Activated T-helper 1 cell treated with anti-CD3 and anti-CD28 coated beads, Interleukin-12 subunit alpha, Interleukin-12 subunit beta, Interleukin-2, Interleukin-4 antibody, amounts not matched to agents 30 ng/mL and 10 ng/mL and 1 ng/mL, durations not matched to agents 14 hours and 24 hours and 36 hours (primary cell): ENCODE results near the gene NMBR. TPM values are rescaled to one million over a fixed set of nuclear protein-coding genes. Genes with fewer than 3 reads are reported as not detected.
"Not testable (repeated sequence)": the region's sequence is repeated elsewhere in the genome, so short reads cannot be mapped to it uniquely, and the experiment has no call there.

Experiments used
- DNase-seq: peaks from one replicate; pipeline ENCODE4 v3.0.0; 2021; ENCODE audit warnings: low spot score
- H3K27ac Mint-ChIP-seq: one replicate; pipeline ENCODE4 v1.8.0; 2021; ENCODE audit warnings: mild to moderate bottlenecking, mixed read lengths
- H3K27me3 Mint-ChIP-seq: one replicate; pipeline ENCODE4 v1.8.0; 2022; ENCODE audit warnings: mild to moderate bottlenecking, moderate library complexity, mixed read lengths; ENCODE audit not compliant: insufficient read depth
- H3K36me3 Mint-ChIP-seq: one replicate; pipeline ENCODE4 v1.8.0; 2021; ENCODE audit warnings: low read depth, mixed read lengths
- H3K4me1 Mint-ChIP-seq: one replicate; pipeline ENCODE4 v1.8.0; 2021; ENCODE audit warnings: low read depth, mixed read lengths
- H3K4me3 Mint-ChIP-seq: one replicate; pipeline ENCODE4 v1.8.0; 2021; ENCODE audit warnings: mild to moderate bottlenecking, moderate library complexity, mixed read lengths
- H3K9me3 Mint-ChIP-seq: one replicate; pipeline ENCODE4 v1.8.0; 2021; ENCODE audit warnings: mixed read lengths
- intact Hi-C: fragments of 100-400 bp; cut with micrococcal nuclease; formaldehyde crosslinking; loops from one replicate; pipeline ENCODE4 v1.15.1; 2024
- total RNA-seq: library from RNA; stranded (reverse); gene quantifications from 2 replicates; pipeline ENCODE4 v1.2.3, GENCODE V29; 2022

The NMBR gene
- total RNA-seq, 1 donor from 2014 or later: not detected

GRCh38 chr6:142035890-142036289 is 111.0 kb downstream of the NMBR start:
- Mint-ChIP-seq H3K27ac (no peak overlapping the region), H3K4me3 (no peak overlapping the region), H3K9me3 (no peaks in the 10 kb centered on the region), H3K4me1 (no peaks in the 10 kb centered on the region), H3K27me3 (peaks cover 4% of the 10 kb centered on the region), H3K36me3 (no peaks in the 10 kb centered on the region)
- DNase-seq: no peak
- intact Hi-C loops: no loop called here

GRCh38 chr6:142031035-142031434 is 115.9 kb downstream of the NMBR start:
- peaks cover 3% of the 10 kb centered on the region for H3K27me3 Mint-ChIP-seq
- intact Hi-C loops: no loop called here
- H3K4me3 Mint-ChIP-seq: no peak overlapping the region
- H3K4me1 Mint-ChIP-seq: no peaks in the 10 kb centered on the region
- no peak overlapping the region for H3K27ac Mint-ChIP-seq
- DNase-seq: no peak
- no peaks in the 10 kb centered on the region for H3K36me3 Mint-ChIP-seq
- H3K9me3 Mint-ChIP-seq: peaks cover 9% of the 10 kb centered on the region

- Mint-ChIP-seq H3K9me3 (peaks cover 9% of the 10 kb centered on the region), H3K4me3 (peak overlapping the region; percentile 40), H3K27me3 (peaks cover 3% of the 10 kb centered on the region), H3K36me3 (no peaks in the 10 kb centered on the region), H3K4me1 (no peaks in the 10 kb centered on the region), H3K27ac (no peak overlapping the region)
- no peak for DNase-seq
- intact Hi-C loops: no loop called here
Measured at GRCh38 chr6:142030115-142030619, 116.8 kb downstream of the NMBR start.

GRCh38 chr6:142028527-142028926 is 118.4 kb downstream of the NMBR start:
- H3K27ac Mint-ChIP-seq: no peak overlapping the region
- intact Hi-C loops: no loop called here
- peaks cover 2% of the 10 kb centered on the region for H3K27me3 Mint-ChIP-seq
- DNase-seq: no peak
- H3K36me3 Mint-ChIP-seq: no peaks in the 10 kb centered on the region
- H3K4me1 Mint-ChIP-seq: no peaks in the 10 kb centered on the region
- H3K9me3 Mint-ChIP-seq: peaks cover 9% of the 10 kb centered on the region
- no peak overlapping the region for H3K4me3 Mint-ChIP-seq

- H3K27me3 Mint-ChIP-seq, H3K36me3 Mint-ChIP-seq, H3K9me3 Mint-ChIP-seq, H3K4me3 Mint-ChIP-seq, H3K4me1 Mint-ChIP-seq, intact Hi-C loops, DNase-seq, H3K27ac Mint-ChIP-seq: not testable (repeated sequence)
Measured at GRCh38 chr6:142027804-142028203, 119.1 kb downstream of the NMBR start.

- H3K9me3 Mint-ChIP-seq: peaks cover 9% of the 10 kb centered on the region
- no peak overlapping the region for H3K4me3 Mint-ChIP-seq
- no peaks in the 10 kb centered on the region for H3K36me3 Mint-ChIP-seq
- intact Hi-C loops: no loop called here
- H3K4me1 Mint-ChIP-seq: no peaks in the 10 kb centered on the region
- no peak overlapping the region for H3K27ac Mint-ChIP-seq
- peaks cover 2% of the 10 kb centered on the region for H3K27me3 Mint-ChIP-seq
- DNase-seq: no peak
Measured at GRCh38 chr6:142027074-142027473, 119.8 kb downstream of the NMBR start.

- H3K36me3 Mint-ChIP-seq: no peaks in the 10 kb centered on the region
- H3K27ac Mint-ChIP-seq: no peak overlapping the region
- H3K27me3 Mint-ChIP-seq: peaks cover 3% of the 10 kb centered on the region
- no peak overlapping the region for H3K4me3 Mint-ChIP-seq
- no peak for DNase-seq
- intact Hi-C loops: no loop called here
- peaks cover 9% of the 10 kb centered on the region for H3K9me3 Mint-ChIP-seq
- no peaks in the 10 kb centered on the region for H3K4me1 Mint-ChIP-seq
Measured at GRCh38 chr6:142026471-142026870, 120.5 kb downstream of the NMBR start.

Other genes starting within 250 kb of the NMBR start
- gene GJE1, start 14.2 kb downstream of the NMBR start, total RNA-seq: not detected in 2 replicates
- gene VTA1, start 141 bp upstream of the NMBR start, total RNA-seq: 52.4 and 59.6 TPM in 2 replicates
- not detected in 2 replicates for gene ADGRG6, start 154.9 kb upstream of the NMBR start, total RNA-seq